Heart right ventricle (tissue), 16 donors: ENCODE measurements around the gene VCAN. TPM values are rescaled to one million over a fixed set of nuclear protein-coding genes. Genes with fewer than 3 reads are reported as not detected.

Experiments
- ATAC-seq, 8 donors: fragments of 200-7000 bp; cut with Tn5 transposase; one replicate each; pipeline ENCODE4 v1.9.1; 2020; ENCODE audit warnings: mild to moderate bottlenecking in 8 of 8, moderate library complexity in 8 of 8, moderate number of reproducible peaks in 1 of 8
- DNase-seq, 2 donors: peaks; one replicate each; pipeline ENCODE4 v3.0.0-alpha.2; 2020
- H3K27ac ChIP-seq, 10 donors: fragments of 200-600 bp; sonication (generic) in 2 of 10; one replicate each; pipeline versions ENCODE4 v1.5.0 to v1.8.0; 2020 to 2022; ENCODE audit warnings: mild to moderate bottlenecking in 3 of 10
- H3K27me3 ChIP-seq, 7 donors: fragments of 200-600 bp; one replicate each; pipeline ENCODE4 v1.8.0; 2021 to 2022; ENCODE audit warnings: mild to moderate bottlenecking in 2 of 7
- H3K36me3 ChIP-seq, 9 donors: fragments of 200-600 bp; sonication (generic) in 1 of 9; one replicate each; pipeline versions ENCODE4 v1.5.0 to v1.8.0; 2020 to 2022; ENCODE audit warnings: mild to moderate bottlenecking in 2 of 9
- H3K4me1 ChIP-seq, 9 donors: fragments of 200-600 bp; sonication (generic) in 1 of 9; one replicate each; pipeline versions ENCODE4 v1.5.0 to v1.8.0; 2020 to 2022; ENCODE audit warnings: mild to moderate bottlenecking in 4 of 9
- H3K4me3 ChIP-seq, 10 donors: fragments of 200-600 bp; sonication (generic) in 2 of 10; one replicate each; pipeline versions ENCODE4 v1.5.0 to v1.8.0; 2020 to 2022; ENCODE audit warnings: mild to moderate bottlenecking in 7 of 10, moderate library complexity in 2 of 10
- H3K9me3 ChIP-seq, 11 donors: fragments of 200-600 bp in 10 of 11; sonication (generic) in 2 of 11; one replicate each; pipeline versions ENCODE4 v1.5.0 to v1.8.0; 2013 to 2022; ENCODE audit warnings: mild to moderate bottlenecking in 2 of 11, control low read depth in 1 of 11, moderate library complexity in 1 of 11
- CTCF ChIP-seq, 9 donors: fragments of 200-600 bp; sonication (generic) in 2 of 9; IDR thresholded peaks; one replicate each; pipeline versions ENCODE4 v1.5.0 to v1.8.0; 2021 to 2022; ENCODE audit warnings: antibody characterized with exemption in 9 of 9, mild to moderate bottlenecking in 5 of 9, moderate library complexity in 1 of 9
- WGBS, 2 donors: extraction: QIAGEN DNeasy Blood & Tissue Kit; methylation state at CpG; one replicate each; pipeline ENCODE4 v1.1.7; 2013; ENCODE audit warnings: inconsistent platforms in 1 of 2; 5-methylcytosine and 5-hydroxymethylcytosine counted together
- intact Hi-C, 10 donors: fragments of 100-400 bp; cut with DNase I; formaldehyde crosslinking; loops; one replicate each; pipeline versions ENCODE4 v1.11.1 to v1.14.2; 2022
- polyA plus RNA-seq, 2 donors: library from polyadenylated mRNA; stranded (reverse); fragments of 200-250 nt; gene quantifications; one replicate each; pipeline ENCODE4 v1.2.3, GENCODE V29; 2013
- total RNA-seq, 10 donors: library from RNA; stranded (reverse); fragmentation: NEBNext Ultra II Directional in 3 of 10; extraction: Animal tissue kit (Norgen Biotek cat#: 25700) in 3 of 10; gene quantifications; one replicate each; pipeline versions ENCODE4 v1.2.1 to v1.2.4, GENCODE V29; 2021 to 2023
- donor health status: Arrhythmogenic right ventricular cardiomyopathy.
- donor health status: ischemic (EF 13 %, LVEDD 7.1; RV severe dilation, severe dysfunction).
- donor health status: healthy with polysubstance abuse.
- donor health status: DM: no; HTN: yes; CAD: no.
- donor health status: DM: no; HTN: no; CAD: no.
- donor health status: ischemic (EF 25% LVEDD 6.9; RV normal size, moderate dysfunction).
- donor health status: ischemic (EF 25% LVEDD 5.7; RV mildly dilated, moderate dysfunction).
- donor health status: healthy.
- donor health status: DM: yes; HTN: yes; CAD: no.
- donor health status: Ischemic cardiomyopathy.
- donor health status: ischemic (EF 35%, LVEDD 5.7; RV mildly dilated, moderate dysfunction).
- donor health status: nonischemic (EF 11% LVEDD 7.7; RV severe dilation, severe dysfunction).
- donor health status: DM: yes; HTN: yes; CAD: no.
- donor health status: PGD.
- donor health status: ischemic (EF 29% LVEDD 5.4; RV normal size, mild dysfunction).
- donor health status: nonischemic (EF 23%, LVEDD 6.1; RV moderate dilation, normal function).

Gene VCAN
- total and polyA plus RNA-seq, 12 donors: 10.6 to 93.7 (median 26.3) TPM

GRCh38 chr5:83503662-83504061 is 32.1 kb downstream of the VCAN start:
- no peaks in the 10 kb centered on the region for H3K27me3 ChIP-seq
- no peak overlapping the region for H3K4me3 ChIP-seq
- no peak overlapping the region for H3K27ac ChIP-seq
- peaks cover 0 to 9% (median 0%) of the 10 kb centered on the region in 11 donors for H3K9me3 ChIP-seq
- intact Hi-C loops: no loop called here
- no peak for DNase-seq
- no peak for ATAC-seq
- H3K4me1 ChIP-seq: no peaks in the 10 kb centered on the region
- peaks cover 0 to 74% (median 0%) of the 10 kb centered on the region in 9 donors for H3K36me3 ChIP-seq
- no peak for TF ChIP-seq CTCF (IDR thresholded peaks at IDR 0.05)

GRCh38 chr5:83507431-83507830 is 35.9 kb downstream of the VCAN start:
- Histone ChIP-seq H3K9me3 (no peaks in the 10 kb centered on the region), H3K27ac (no peak overlapping the region), H3K4me1 (peaks cover 0 to 19% (median 10%) of the 10 kb centered on the region in 9 donors), H3K36me3 (peaks cover 0 to 57% (median 0%) of the 10 kb centered on the region in 9 donors), H3K4me3 (no peak overlapping the region), H3K27me3 (no peaks in the 10 kb centered on the region)
- WGBS, 2 donors: 40 to 61% methylated on average over 1 of the region's 1 CpG
- DNase-seq (no peak), ATAC-seq (no peak)
- intact Hi-C loops: no loop called here
- no peak for TF ChIP-seq CTCF (IDR thresholded peaks at IDR 0.05)

- intact Hi-C loops: no loop called here
- Histone ChIP-seq H3K36me3 (peaks cover 0 to 56% (median 0%) of the 10 kb centered on the region in 9 donors), H3K27me3 (no peaks in the 10 kb centered on the region), H3K4me3 (no peak overlapping the region), H3K9me3 (no peaks in the 10 kb centered on the region), H3K27ac (peak overlapping the region in 6 of 10 donors; percentile 17 to 58 (median 39)), H3K4me1 (peaks cover 0 to 19% (median 10%) of the 10 kb centered on the region in 9 donors)
- TF ChIP-seq CTCF (IDR thresholded peaks at IDR 0.05): no peak
- WGBS, 2 donors: 33 to 35% methylated on average over 4 of the region's 4 CpGs
- ATAC-seq (peak; percentile 44 to 92 (median 78)), DNase-seq (peak in 1 of 2 donors; percentile 67)
Measured at GRCh38 chr5:83509540-83509939, 38.0 kb downstream of the VCAN start.

- DNase-seq: no peak
- Histone ChIP-seq H3K4me3 (no peak overlapping the region), H3K36me3 (peaks cover 0 to 56% (median 0%) of the 10 kb centered on the region in 9 donors), H3K27me3 (no peaks in the 10 kb centered on the region), H3K27ac (peak overlapping the region in 6 of 10 donors; percentile 17 to 58 (median 39)), H3K4me1 (peaks cover 0 to 19% (median 10%) of the 10 kb centered on the region in 9 donors), H3K9me3 (no peaks in the 10 kb centered on the region)
- intact Hi-C loops: no loop called here
- ATAC-seq: no peak
- WGBS, 2 donors: 68 to 75% methylated on average over 1 of the region's 1 CpG
- TF ChIP-seq CTCF (IDR thresholded peaks at IDR 0.05): no peak
Measured at GRCh38 chr5:83510260-83510659, 38.7 kb downstream of the VCAN start.
